ENCODE results near the gene SEL1L3.

The SEL1L3 gene

GRCh38 chr4:25879991-25880651 is 17.3 kb upstream of the SEL1L3 start:
- H3K9ac ChIP-seq, result no peak overlapping the region
- H3K9me3 ChIP-seq (ENCODE audit: control insufficient read depth, low read length), result no peaks in the 10 kb centered on the region
- no peak overlapping the region for H2AFZ ChIP-seq
- no peak overlapping the region for H3K4me3 ChIP-seq (ENCODE audit: low read depth, low read length)
- H3K4me1 ChIP-seq, result no peaks in the 10 kb centered on the region
- H3K79me2 ChIP-seq, result no peaks in the 10 kb centered on the region
- H3K27ac ChIP-seq, result no peak overlapping the region
- no peaks in the 10 kb centered on the region for H3K27me3 ChIP-seq (ENCODE audit: control insufficient read depth, insufficient read depth, low read length)
- no peak for TF ChIP-seq CTCF (IDR thresholded peaks at IDR 0.05)
- H3K4me2 ChIP-seq (ENCODE audit: low read length), result no peak overlapping the region
- H3K36me3 ChIP-seq (ENCODE audit: control insufficient read depth, insufficient read depth, low read length), result no peaks in the 10 kb centered on the region

GRCh38 chr4:25879587-25879986 is 16.8 kb upstream of the SEL1L3 start:
- Histone ChIP-seq H3K27ac (no peak overlapping the region), H3K4me3 (ENCODE audit: low read depth, low read length) (no peak overlapping the region), H3K27me3 (ENCODE audit: control insufficient read depth, insufficient read depth, low read length) (no peaks in the 10 kb centered on the region), H3K79me2 (no peaks in the 10 kb centered on the region), H3K4me1 (no peaks in the 10 kb centered on the region), H3K9ac (no peak overlapping the region), H3K9me3 (ENCODE audit: control insufficient read depth, low read length) (no peaks in the 10 kb centered on the region), H3K4me2 (ENCODE audit: low read length) (no peak overlapping the region), H2AFZ (no peak overlapping the region), H3K36me3 (ENCODE audit: control insufficient read depth, insufficient read depth, low read length) (no peaks in the 10 kb centered on the region)
- no peak for TF ChIP-seq CTCF (IDR thresholded peaks at IDR 0.05)

- Histone ChIP-seq H3K4me3 (ENCODE audit: low read depth, low read length) (no peak overlapping the region), H3K9ac (no peak overlapping the region), H3K4me1 (no peaks in the 10 kb centered on the region), H3K9me3 (ENCODE audit: control insufficient read depth, low read length) (no peaks in the 10 kb centered on the region), H3K36me3 (ENCODE audit: control insufficient read depth, insufficient read depth, low read length) (no peaks in the 10 kb centered on the region), H3K27ac (no peak overlapping the region), H3K27me3 (ENCODE audit: control insufficient read depth, insufficient read depth, low read length) (no peaks in the 10 kb centered on the region), H2AFZ (no peak overlapping the region), H3K4me2 (ENCODE audit: low read length) (no peak overlapping the region), H3K79me2 (no peaks in the 10 kb centered on the region)
- TF ChIP-seq CTCF (IDR thresholded peaks at IDR 0.05), result no peak
These were observed 16.4 kb upstream of the SEL1L3 start for GRCh38 chr4:25879091-25879584.

GRCh38 chr4:25878676-25879075 is 15.9 kb upstream of the SEL1L3 start:
- TF ChIP-seq CTCF (IDR thresholded peaks at IDR 0.05), result no peak
- H3K4me1 ChIP-seq, result no peaks in the 10 kb centered on the region
- H3K4me3 ChIP-seq (ENCODE audit: low read depth, low read length), result no peak overlapping the region
- H2AFZ ChIP-seq, result no peak overlapping the region
- no peaks in the 10 kb centered on the region for H3K9me3 ChIP-seq (ENCODE audit: control insufficient read depth, low read length)
- no peak overlapping the region for H3K9ac ChIP-seq
- H3K27me3 ChIP-seq (ENCODE audit: control insufficient read depth, insufficient read depth, low read length), result no peaks in the 10 kb centered on the region
- H3K79me2 ChIP-seq, result no peaks in the 10 kb centered on the region
- no peak overlapping the region for H3K4me2 ChIP-seq (ENCODE audit: low read length)
- no peaks in the 10 kb centered on the region for H3K36me3 ChIP-seq (ENCODE audit: control insufficient read depth, insufficient read depth, low read length)
- no peak overlapping the region for H3K27ac ChIP-seq

- Histone ChIP-seq H3K4me2 (ENCODE audit: low read length) (no peak overlapping the region), H3K4me3 (ENCODE audit: low read depth, low read length) (no peak overlapping the region), H2AFZ (no peak overlapping the region), H3K27ac (no peak overlapping the region), H3K79me2 (no peaks in the 10 kb centered on the region), H3K9me3 (ENCODE audit: control insufficient read depth, low read length) (no peaks in the 10 kb centered on the region), H3K9ac (no peak overlapping the region), H3K4me1 (no peaks in the 10 kb centered on the region), H3K27me3 (ENCODE audit: control insufficient read depth, insufficient read depth, low read length) (no peaks in the 10 kb centered on the region), H3K36me3 (ENCODE audit: control insufficient read depth, insufficient read depth, low read length) (no peaks in the 10 kb centered on the region)
- TF ChIP-seq CTCF (IDR thresholded peaks at IDR 0.05), result no peak
These were observed 12.5 kb upstream of the SEL1L3 start for GRCh38 chr4:25875281-25875745.
